GM19043 (cell line): Measurements from ENCODE around the gene PLEKHG3.

Experiments
- ATAC-seq: cut with Tn5 transposase; IDR thresholded peaks from one replicate; pipeline ENCODE4 v1.9.1; 2021; ENCODE audit warnings: low read depth; ENCODE audit not compliant: unreplicated experiment

PLEKHG3 gene

DNA sequence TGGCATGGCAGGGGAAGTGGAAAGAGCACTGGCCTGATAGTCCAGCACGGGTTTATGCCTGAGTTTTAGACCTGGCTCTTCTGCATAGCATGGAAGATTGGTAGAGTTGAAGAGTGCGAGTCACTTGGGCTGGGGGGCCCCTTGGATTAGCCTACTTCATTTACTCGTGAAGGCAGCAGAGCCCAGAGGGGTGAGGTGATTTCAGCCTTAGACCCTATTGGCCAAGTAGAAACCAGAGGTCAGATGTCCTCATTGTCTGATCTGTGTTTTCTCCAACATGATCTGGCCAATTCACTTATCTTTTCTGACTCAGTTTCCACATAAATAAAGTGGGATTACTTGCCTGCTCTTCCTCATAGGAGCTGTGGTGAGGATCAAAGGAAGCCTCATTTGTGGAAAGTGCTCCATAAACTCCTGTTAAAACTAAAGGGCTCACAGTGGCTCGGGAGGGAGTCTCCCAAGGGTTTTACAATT is 1.9 kb downstream of the PLEKHG3 start:
- ATAC-seq = no peak

DNA sequence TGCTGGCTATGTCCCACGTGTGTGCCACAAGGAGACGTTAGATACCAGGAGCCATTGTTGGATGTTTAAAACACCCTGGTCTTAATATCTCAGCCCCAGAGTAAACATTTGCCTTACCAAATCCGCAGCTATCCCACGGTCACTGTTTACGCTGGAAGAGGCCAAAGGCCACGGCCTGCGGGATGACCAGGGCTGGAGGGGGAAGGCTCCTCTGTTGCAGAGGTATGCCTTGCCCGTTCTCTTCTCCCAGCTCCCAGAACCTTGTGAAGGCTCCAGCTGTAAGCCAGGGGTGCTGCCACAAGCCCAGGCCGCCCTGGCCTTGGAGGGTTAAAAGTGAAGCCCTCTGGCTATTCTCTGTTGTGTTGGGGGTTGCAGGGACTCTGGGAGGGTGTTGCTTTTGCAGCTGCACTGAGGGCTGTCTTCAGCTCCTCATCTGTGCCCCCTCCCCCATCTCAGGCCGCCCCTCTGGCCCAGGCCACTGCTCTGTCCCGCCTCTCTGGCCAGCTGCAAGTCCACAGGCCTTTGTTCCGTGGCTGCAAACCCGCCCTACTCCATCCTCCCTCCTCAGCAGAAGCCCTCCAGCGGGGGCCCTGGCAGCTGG is 2.5 kb downstream of the PLEKHG3 start:
- no peak for ATAC-seq

DNA sequence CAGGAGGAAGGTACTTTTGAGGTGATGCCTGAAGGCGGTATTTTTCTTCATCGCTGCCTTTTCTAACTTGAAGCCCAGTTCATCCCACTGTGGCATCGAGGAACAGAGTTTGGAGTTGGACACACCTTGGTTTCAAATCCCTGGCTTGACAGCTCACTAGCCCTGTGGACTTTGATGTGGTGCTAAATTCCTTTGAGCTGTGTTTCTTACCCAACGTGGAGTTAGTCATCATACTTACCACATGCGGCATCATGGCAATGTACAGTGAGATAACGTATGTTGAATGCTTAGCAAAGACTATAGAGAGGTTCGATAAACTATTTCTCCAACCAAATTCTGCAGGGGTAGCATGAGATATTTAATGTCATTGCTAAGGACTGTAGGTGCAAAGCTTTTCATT is 3.4 kb downstream of the PLEKHG3 start:
- no peak for ATAC-seq

DNA sequence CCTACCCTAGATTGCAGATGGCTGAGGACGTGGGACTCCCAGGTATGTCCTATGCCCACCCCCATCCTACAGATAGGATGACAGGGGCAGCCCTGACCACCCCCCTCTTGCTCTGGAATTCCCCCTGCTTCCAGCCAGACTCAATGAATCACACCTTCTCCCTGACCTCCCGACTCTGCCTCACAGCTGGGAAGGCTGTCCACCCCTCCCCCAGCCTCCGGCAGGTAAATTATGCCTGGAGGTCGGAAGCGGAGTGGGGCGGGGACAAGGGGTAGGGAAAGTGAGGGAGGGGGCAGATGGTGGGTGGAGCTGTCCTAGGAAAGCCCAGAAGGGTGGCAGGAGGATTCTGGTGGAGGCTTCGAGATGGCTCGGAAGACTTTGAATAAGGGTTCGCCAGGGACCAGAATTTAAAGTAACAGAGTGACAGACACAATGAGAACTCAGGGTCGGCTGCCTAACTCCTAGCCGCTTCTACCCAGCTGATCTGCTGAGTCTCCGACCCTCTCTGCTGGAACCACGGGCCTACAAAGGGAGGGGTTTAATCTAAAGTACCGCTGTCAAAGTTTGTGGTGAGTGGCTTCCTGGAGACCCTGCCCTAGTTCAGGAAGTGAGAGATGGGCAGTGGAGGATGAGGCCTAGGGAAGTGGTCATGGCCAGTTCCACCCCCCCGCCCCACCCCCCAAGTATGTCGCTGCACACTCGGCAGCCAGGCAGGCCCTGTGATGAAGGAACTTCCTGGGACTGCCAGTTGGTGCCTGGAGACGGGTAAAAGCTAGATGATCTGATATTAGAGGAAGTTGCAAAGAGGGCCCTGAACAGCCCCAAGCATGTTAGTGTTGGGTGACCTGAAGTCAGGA is 4.2 kb downstream of the PLEKHG3 start:
- no peak for ATAC-seq

DNA sequence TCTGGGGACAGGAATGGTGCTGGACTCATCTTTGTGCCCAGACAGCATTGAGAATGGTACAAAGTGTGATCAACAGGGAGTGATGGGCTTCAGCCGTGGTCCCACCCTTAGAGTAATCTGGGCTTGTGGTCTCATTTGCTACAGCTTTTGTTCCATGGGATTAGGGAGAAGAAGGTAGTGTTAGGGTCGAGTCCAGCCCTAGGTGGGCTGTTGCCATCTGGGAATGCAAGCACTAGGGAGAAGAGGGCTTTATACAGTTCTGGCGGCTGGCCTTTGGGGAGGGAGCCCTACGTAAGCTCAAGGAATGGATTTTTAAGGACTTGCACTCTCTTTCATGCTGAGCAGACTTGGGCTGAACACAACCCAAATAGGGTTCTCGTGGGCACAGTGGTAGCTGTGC is 4.9 kb downstream of the PLEKHG3 start:
- no peak for ATAC-seq

DNA sequence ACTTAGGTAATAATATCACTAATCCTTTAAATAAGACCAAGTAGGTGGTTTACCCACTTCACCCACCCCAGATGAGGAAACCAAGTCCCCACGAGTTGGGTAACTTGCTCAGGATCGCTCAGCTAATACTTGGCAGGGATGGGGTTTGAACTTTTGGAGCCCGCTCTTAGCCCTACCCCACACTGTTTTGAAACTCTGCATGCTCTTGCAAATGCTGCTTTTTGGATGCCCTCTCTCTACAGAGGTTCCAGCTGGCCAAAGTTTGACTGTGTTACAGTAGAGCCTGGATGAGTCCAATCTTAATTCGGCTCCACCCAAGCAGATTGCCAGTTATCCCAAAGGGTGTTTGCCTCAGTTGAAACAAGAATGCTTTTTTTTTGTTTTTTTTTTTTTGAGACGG is 6.8 kb downstream of the PLEKHG3 start:
- ATAC-seq = no peak

DNA sequence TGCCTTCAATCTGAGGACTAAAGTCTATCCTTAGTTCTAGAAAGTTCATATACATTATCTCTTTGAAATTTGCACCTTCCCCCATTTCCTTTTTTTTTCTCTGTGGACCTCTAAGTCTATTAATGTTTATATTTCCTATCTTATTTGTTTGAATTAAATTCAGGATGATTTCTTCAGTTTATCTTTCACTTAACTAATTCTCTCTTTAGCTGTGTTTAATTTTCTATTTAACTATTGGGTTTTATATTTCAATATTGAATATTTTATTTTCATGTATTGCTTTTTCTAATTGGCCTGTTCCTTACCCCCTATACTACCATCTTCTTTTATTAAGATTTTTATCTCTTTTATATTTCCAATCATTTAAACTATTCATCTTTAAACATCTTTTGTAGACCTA is 9.5 kb downstream of the PLEKHG3 start:
- ATAC-seq = no peak

DNA sequence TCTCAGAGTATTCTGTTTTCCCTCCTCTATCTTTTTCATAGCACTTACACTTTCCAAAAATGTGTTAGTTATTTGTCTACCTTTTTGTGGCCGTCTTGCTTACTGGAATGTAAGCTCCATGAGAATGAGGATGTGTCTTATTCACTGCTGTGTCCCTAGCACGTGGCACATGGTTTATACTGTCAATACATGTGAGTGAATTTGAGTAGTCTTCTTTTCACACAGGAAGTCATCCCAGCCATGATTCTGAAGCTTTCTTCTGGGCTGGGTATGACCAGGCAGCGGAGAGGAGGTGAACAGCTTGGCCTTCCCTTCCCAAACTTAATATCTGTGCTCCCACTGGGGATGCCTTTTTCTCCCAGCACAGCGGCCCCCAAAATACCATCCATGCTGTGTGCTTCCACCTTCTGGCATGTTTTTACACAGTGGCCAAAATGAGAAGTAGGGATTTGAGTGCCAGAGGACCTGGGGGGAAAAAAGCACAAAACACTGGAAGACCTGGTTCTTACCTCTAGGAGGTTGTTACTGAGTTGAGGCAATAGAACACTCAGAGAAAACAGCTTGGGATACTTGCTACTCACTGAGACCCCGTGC is 10.3 kb downstream of the PLEKHG3 start:
- ATAC-seq = no peak

DNA sequence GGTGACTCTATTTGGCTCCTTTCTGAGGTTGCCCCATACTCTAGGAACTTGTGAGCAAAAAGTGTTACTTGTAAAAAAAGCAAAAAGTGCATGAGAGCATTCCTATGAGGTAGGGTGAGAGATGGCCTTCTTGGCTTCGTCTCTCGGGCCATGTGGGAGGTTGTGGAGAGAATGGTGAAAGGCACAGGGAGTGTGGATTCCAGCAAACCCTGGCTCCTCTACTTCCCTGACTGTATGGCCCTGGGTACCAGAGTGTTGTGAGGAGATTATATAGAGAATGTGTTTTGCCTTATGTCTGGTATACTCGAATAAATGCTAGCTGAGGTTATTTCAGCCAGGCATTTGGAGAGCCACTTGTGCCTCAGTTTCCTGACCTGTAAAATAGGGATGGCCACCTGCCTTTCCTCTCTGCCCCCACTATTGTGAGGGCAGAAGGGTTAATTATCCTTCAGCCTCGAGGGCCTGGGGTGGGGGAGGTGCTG is 11.0 kb downstream of the PLEKHG3 start:
- ATAC-seq = no peak

DNA sequence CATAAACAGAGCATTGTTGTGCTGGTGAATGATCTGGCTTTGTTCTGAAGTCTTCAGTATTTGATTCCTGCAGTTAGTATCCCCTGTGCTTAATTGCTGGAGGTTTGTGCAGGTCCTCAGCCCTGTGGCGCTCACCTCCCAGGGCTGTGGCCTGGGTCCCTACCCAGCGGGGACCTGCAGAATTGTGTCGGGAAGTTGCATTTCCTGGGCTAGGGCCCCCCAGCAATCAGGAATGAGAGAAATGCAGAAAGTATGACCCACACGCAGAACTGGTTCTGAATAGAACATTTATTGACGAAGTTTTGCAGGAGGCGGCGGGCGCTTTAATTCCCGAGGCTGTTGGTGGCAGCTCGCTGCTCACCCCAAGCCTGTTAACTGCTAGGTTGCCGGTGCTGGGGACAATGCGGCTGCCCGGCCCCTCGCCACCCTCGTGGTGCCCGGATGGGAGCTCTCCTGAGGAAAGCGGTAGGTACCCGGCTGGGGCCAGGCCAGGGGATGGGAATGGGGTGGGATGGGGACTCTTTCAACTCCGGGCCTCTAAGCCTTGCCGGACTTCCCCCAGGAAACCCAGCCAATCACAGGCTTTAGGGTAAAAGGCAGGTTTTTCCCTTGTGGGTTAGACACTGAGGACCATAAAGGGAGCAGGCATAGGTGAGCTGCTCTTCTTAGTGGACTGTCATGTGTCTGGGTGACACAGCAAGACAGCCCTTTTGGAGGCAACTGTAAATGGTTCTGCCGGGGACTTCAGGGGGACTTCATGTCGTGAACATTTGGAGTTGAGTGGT is 11.6 kb downstream of the PLEKHG3 start:
- ATAC-seq = no peak

DNA sequence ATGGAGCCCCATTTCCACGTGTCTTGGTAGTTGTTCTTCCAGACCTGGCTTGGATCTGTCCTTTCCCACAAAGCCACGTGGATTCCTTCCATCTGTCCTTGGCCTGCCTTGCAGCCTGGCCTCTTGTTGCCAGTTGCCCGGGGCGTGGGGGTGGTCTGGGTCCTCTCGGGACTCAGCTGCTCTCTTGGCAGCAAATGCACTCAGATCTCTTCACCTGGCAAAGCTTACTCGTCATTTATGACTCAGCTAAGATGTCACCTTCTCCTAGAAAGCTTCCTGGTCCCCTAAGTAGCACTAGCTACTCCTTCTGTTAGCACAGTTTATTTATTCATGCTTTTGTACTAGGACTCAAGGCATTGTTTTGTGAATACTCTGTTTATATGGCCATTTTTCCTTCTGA is 13.6 kb downstream of the PLEKHG3 start:
- no peak for ATAC-seq

DNA sequence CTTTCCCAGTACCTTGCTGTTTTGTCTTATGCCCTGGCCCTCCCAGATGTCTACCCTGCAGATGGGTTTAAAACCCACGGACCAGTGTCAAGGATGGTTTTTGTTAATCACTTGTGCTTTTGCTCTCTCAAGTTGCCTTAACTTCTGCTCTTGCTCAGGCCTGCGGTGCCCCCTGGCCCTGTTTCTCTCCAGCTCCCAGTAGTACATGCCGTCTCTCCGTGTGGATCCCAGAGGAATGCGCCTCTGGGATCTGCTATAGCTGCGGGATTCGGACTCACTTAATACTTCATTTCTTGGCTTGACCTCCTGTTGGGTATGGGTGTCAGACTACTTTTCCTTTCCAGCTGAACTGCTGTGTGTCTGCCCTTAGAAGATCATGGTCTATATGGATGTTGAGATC is 14.5 kb downstream of the PLEKHG3 start:
- ATAC-seq = no peak

DNA sequence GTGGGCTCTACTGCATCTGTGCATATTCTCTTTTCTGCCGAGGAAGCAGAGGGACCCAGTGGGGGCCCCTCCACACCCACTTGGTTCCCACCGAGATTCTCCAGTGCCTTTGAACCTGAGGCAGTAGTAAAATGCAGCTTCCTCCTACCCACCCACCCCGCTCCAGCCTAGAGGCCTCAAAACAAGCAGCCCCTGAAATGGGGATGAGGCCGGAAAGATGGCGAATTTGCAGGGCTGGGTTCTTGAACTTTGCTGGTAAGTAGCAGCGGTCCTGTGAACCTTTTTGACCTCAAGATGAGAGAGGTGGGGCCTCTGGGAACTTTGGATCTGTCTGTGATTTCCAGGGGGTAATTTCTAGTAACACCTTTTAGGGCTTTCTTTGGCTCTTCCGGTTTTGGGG is 15.4 kb downstream of the PLEKHG3 start:
- ATAC-seq = no peak

DNA sequence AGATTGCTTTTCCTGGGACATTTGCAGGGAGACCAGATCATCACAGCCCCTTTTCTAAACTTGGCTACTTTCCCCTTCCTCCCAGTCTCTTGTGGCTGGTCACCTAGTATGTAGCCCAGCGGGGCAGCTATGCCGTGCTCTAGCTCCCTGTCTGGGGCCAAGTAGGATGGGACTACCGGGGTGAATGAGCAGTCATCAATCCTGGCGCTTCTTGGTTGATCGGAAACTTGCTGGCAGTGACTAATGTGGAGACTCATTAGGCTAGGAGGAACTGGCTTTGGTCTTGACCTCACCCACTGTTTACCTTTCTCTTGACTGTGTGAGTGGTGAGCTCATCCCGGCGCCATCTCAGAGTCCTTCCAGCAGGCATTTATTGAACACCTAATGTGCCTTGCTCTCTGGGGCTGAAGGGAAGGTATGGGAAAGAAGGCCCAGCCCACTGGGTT is 15.9 kb downstream of the PLEKHG3 start:
- ATAC-seq = no peak

DNA sequence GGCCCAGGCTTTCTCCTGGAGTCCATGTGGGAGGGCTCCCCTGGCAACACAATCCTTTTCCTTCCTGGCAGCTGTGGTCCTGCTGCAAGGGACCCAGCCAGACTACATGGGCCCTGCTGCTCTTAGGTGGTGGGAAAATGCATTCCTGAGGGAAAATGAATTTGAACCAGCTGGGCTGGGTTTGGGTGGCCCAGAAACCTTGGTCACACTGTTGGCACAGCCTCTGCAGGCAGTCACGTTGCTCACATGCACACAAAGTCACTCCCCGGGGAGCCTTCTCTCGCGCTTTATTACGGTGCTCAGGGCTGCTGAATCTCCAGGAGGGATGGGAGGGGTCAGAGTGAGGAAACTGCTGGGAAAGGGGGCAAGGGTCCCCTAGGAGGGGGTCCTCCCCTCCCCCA is 17.2 kb downstream of the PLEKHG3 start:
- no peak for ATAC-seq

DNA sequence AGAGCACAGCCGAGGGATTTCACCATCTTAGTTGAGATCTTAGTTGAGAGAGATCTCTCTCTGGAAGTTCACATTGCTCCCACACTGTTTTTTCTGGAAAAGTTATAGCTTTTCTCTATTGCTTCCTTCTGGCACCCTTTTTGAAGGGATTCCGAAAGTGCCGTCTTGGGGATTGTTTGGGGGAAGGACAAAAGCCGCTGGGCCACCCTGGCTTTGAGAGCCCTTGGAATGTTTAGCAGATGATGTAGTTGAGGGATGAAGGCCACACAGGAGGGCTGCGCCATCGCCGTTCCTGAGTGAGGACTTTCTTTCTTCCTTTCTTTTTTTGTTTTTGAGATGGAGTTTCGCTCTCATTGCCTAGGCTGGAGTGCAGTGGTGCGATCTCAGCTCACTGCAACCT is 17.7 kb downstream of the PLEKHG3 start:
- no peak for ATAC-seq

DNA sequence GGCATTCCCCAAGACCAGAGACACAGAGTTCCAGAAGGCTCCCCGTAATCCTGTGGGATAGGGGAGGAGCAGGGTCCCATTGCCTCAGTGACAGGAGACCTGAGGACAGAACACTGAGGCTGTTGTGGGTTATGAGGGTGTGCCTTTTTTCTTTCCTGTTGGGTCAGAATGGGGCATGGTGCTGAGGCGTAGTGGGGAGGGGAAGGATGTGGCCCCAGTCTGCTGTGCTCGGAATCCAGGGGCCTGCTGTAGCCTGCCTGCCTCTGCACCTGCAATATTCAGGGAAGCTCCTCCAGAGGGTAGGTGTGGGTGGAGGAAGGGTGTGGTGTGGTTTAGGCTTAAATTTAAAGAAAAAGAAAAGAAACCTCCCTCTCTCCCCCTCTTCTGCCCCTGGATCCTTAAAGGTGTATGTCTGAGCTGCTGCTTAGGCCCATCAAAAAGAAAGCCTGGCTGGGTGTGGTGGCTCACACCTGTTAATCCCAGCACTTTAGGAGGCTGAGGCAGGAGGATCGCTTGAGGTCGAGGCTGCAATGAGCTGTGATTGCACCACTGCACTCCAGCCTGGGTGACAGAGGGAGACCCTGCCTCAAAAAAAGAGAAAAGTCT is 18.7 kb downstream of the PLEKHG3 start:
- no peak for ATAC-seq

DNA sequence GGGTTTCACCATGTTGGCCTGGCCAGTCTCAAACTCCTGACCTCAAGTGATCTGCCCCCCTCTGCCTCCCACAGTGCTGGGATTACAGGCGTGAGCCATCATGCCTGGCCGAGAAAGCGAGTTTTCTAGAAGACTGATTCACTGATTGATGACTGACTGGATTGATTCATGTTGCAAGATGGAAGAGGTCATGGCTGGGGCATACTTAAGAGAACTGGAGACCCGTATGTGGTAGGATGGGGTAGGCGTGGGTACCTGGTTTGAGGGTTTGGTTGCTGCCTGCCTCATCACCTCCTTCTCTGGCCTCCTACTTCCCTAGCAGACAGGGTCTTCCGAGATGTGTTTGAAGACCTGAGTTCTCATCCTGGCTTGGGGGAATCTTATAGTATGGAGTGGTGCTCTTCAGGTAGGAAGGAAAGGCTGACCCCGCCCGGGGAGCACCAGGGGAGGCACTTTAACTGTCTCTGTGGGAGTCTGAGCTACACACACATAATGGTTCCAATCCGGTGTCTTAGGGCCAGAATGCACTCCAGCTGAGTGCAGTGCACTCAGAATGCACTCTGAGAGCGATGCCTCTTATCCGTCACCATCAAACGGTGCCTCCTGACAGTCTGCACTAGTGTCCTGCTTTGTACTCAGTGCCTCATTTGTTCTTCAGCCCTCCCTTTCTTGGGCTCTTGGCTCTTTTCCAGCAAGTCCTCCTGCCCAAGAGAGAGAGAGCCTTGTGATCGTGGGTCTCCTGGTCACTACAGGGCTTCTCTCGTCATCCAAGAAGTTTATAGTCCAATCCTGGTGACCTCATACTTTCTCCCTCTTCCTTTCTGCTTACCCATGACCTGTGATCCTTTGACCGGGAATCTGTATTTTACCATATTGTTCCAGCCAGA is 19.7 kb downstream of the PLEKHG3 start:
- ATAC-seq = no peak

DNA sequence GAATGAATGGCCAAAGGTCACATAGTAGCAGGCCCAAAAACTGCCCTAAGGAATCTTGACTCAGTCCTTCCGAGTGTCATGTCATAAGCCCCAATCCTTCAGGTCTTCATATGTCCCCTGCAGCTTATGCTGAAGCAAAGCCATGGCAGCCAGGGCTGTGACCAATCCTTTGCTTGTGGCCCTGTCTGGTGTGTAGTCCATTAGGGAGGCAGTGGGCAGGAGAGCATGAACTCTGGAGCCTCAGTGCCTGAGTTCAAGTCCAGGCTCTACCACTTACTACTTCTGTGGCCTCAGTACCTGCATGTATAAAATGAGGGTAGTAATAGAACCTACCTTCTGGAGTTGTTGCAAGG is 20.3 kb downstream of the PLEKHG3 start:
- no peak for ATAC-seq
